Liver (tissue), 3 donors: ENCODE measurements around the gene CHI3L2.

Source experiments
- HNF4A ChIP-seq, 2 donors: conservative IDR thresholded peaks; 2 replicates each; pipeline ENCODE4 v1.6.1; 2016; ENCODE audit warnings: antibody characterized with exemption in 2 of 2, mild to moderate bottlenecking in 2 of 2
- RXRA ChIP-seq, 2 donors: IDR thresholded peaks; 2 replicates each; pipeline ENCODE4 v1.6.1; 2017 to 2018; ENCODE audit warnings: antibody characterized with exemption in 2 of 2, mild to moderate bottlenecking in 1 of 2
- SP1 ChIP-seq: IDR thresholded peaks from 2 replicates; pipeline ENCODE4 v1.6.1; 2018; ENCODE audit warnings: antibody characterized with exemption, mild to moderate bottlenecking
- YY1 ChIP-seq: IDR thresholded peaks from 2 replicates; pipeline ENCODE4 v1.6.1; 2016; ENCODE audit warnings: antibody characterized with exemption, mild to moderate bottlenecking
- TF ChIP-seq, protein P1 (sequence below): IDR thresholded peaks from 2 replicates; pipeline ENCODE4 v1.6.1; 2016; ENCODE audit warnings: antibody characterized with exemption, mild to moderate bottlenecking
- TF ChIP-seq, protein P2 (sequence below): fragments of 150-350 bp; IDR thresholded peaks from 2 replicates; pipeline ENCODE4 v1.5.1; 2017; ENCODE audit warnings: improper control_type of control experiment, low read depth, low read length; ENCODE audit not compliant: missing input control
- donor health status: healthy.
- donor health status: healthy.

GRCh38 chr1:111236379-111236778, 8.9 kb downstream of the CHI3L2 start:
- TF ChIP-seq, protein P1, sequence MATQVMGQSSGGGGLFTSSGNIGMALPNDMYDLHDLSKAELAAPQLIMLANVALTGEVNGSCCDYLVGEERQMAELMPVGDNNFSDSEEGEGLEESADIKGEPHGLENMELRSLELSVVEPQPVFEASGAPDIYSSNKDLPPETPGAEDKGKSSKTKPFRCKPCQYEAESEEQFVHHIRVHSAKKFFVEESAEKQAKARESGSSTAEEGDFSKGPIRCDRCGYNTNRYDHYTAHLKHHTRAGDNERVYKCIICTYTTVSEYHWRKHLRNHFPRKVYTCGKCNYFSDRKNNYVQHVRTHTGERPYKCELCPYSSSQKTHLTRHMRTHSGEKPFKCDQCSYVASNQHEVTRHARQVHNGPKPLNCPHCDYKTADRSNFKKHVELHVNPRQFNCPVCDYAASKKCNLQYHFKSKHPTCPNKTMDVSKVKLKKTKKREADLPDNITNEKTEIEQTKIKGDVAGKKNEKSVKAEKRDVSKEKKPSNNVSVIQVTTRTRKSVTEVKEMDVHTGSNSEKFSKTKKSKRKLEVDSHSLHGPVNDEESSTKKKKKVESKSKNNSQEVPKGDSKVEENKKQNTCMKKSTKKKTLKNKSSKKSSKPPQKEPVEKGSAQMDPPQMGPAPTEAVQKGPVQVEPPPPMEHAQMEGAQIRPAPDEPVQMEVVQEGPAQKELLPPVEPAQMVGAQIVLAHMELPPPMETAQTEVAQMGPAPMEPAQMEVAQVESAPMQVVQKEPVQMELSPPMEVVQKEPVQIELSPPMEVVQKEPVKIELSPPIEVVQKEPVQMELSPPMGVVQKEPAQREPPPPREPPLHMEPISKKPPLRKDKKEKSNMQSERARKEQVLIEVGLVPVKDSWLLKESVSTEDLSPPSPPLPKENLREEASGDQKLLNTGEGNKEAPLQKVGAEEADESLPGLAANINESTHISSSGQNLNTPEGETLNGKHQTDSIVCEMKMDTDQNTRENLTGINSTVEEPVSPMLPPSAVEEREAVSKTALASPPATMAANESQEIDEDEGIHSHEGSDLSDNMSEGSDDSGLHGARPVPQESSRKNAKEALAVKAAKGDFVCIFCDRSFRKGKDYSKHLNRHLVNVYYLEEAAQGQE, result no peak
- TF ChIP-seq, protein P2, sequence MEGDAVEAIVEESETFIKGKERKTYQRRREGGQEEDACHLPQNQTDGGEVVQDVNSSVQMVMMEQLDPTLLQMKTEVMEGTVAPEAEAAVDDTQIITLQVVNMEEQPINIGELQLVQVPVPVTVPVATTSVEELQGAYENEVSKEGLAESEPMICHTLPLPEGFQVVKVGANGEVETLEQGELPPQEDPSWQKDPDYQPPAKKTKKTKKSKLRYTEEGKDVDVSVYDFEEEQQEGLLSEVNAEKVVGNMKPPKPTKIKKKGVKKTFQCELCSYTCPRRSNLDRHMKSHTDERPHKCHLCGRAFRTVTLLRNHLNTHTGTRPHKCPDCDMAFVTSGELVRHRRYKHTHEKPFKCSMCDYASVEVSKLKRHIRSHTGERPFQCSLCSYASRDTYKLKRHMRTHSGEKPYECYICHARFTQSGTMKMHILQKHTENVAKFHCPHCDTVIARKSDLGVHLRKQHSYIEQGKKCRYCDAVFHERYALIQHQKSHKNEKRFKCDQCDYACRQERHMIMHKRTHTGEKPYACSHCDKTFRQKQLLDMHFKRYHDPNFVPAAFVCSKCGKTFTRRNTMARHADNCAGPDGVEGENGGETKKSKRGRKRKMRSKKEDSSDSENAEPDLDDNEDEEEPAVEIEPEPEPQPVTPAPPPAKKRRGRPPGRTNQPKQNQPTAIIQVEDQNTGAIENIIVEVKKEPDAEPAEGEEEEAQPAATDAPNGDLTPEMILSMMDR, result no peak
- TF ChIP-seq RXRA (IDR thresholded peaks at IDR 0.05) (no peak), HNF4A (conservative IDR thresholded peaks at IDR 0.05) (no peak), YY1 (no peak), SP1 (no peak)
